ENCODE data around the gene XNDC1N.
"Not testable (repeated sequence)": the region's sequence is repeated elsewhere in the genome, so short reads cannot be mapped to it uniquely, and the experiment has no call there.

XNDC1N gene

DNA sequence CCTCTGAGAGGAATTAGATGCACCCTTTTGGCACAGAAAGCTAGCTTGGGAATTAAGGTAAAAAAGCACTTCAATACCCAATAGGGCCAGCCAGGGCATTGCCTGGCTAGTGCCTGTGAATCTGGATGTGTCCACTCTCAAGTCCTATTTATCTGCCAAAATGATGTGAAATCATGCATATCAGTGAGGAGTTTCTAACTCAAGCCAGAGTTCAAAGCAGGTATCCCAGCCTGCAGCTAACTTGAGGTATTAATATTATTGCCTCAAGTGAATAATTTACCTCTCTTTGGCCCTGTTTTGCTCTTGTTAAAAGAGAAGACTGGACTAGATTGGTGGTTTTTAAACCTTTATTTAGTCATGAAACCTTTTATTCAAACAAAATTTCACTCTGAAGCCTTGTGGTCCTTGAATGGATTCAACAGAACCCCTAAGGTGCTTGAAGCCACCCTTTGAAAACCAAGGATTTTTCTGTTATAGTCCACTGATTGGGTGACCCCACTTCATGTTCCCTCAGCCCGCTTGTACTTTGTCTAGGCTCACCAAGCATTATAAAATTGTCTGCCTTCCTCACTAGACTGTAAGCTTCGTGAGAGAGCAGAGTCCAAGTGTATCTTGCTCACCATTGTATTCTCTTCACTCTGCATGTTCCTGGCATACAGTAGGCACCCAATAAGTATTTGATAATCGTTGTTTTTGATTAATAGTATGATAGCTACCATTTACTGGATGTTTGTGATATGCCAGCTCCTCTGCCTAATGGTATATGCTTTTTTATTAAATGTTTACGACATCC is 4.9 kb upstream of the XNDC1N start:
- DNase-seq (ENCODE audit: insufficient read length, low spot score), result no peak
- FAIRE-seq, result no peak

DNA sequence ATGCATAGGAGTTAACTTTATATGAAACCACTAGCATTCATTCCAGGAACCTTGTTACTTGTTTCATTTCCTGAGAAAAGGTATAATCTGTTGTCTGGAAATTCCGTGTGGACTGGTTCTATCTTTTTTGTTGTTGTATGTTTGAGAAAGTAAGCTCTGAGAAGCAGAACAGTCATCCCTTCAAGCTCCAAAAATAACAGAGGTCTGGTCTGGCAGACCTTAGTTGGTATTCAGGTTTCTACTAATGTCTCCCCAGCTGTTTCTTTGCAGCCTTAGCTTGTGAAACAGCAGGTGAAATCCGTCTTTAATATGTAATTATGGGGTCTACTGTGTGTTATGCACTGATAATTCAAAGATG is 2.8 kb upstream of the XNDC1N start:
- FAIRE-seq (no peak), DNase-seq (ENCODE audit: insufficient read length, low spot score) (no peak)

GRCh38 chr11:71930556-71931244 is 2.3 kb upstream of the XNDC1N start:
- DNase-seq (ENCODE audit: insufficient read length, low spot score) (no peak), FAIRE-seq (no peak)

- no peak for FAIRE-seq
- DNase-seq (ENCODE audit: insufficient read length, low spot score), result no peak
Observed at GRCh38 chr11:71929491-71929890, 1.1 kb upstream of the XNDC1N start.

DNA sequence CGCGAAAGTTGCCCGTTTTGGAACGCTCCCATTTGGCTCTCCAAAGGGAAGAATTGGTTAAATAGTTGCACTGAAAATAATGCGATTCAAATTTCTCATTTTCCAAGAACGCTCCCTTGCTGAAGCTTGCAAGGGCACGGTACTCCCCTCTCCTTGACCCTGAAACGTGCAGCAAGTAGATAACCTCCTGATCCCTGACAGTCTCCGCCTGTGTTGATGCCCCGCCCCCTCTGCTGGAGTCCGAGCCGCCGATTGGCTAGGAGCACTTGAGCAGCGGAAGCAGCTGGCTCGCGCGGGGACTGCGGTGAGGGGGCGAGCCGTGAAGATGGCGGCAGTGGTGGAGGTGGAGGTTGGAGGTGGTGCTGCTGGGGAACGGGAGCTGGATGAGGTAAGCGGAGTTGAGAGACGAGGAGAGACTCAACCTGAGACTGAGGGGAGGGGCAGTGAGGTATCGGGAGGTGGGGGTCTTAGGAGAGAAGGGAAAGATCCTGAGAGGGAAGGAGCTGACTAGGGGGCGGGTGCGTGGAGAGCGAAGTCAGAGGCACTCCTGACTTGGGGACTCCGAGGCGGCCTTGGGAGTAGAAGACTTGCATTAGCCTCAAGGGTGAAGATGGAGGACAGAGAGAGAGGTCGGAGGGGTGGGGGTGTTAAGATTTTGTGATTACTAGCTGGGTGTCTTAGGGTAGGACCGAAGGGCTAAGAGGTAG is 496 bp upstream of the XNDC1N start, which contains the start of gene RNF121:
Gene RNF121 (plus strand): TSS at position 310 of the 707 bp plus-strand sequence. CDS start 16 bp downstream, at position 326.
- FAIRE-seq (peak; percentile 98), DNase-seq (ENCODE audit: insufficient read length, low spot score) (peak; percentile 97)

GRCh38 chr11:71917646-71918140 is 10.7 kb downstream of the XNDC1N start:
- DNase-seq (ENCODE audit: insufficient read length, low spot score) (no peak), FAIRE-seq (peak; percentile 28)

GRCh38 chr11:71914617-71915189 is 13.7 kb downstream of the XNDC1N start:
- DNase-seq (ENCODE audit: insufficient read length, low spot score) (no peak), FAIRE-seq (no peak)

DNA sequence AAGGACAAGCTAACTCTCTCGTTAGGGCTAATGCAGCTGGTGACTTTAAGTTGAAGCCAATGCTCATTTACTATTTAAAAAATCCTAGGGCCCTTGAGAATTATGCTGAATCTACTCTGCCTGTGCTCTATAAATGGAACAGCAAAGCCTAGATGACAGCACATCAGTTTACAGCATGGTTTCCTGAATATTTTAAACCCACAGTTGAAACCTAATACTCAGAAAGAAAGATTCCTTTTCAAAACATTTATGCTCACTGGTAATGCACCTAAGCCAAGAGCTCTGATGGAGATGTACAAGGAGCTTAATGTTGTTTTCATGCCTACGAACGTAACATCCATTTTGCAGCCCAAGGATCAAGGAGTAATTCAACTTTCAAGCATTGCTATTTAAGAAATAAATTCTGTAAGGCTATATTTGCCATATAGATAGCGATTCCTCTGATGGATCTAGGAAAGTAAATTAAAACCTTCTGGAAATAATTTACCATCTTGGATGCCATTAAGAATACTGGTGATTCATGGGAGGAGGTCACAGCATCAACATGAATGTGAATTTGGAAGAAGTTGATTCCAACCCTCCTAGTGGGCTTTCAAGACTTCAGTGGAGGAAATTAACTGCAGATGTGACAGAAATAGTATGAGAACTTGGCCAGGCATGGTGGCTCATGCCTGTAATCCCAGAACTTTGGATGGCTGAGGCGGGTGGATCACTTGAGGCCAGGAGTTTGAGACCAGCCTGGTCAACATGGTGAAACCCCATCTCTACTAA is 14.5 kb downstream of the XNDC1N start:
- DNase-seq (ENCODE audit: insufficient read length, low spot score), result no peak
- FAIRE-seq, result no peak

GRCh38 chr11:71911986-71912340 is 16.4 kb downstream of the XNDC1N start:
- not testable (repeated sequence) for DNase-seq (ENCODE audit: insufficient read length, low spot score); FAIRE-seq

DNA sequence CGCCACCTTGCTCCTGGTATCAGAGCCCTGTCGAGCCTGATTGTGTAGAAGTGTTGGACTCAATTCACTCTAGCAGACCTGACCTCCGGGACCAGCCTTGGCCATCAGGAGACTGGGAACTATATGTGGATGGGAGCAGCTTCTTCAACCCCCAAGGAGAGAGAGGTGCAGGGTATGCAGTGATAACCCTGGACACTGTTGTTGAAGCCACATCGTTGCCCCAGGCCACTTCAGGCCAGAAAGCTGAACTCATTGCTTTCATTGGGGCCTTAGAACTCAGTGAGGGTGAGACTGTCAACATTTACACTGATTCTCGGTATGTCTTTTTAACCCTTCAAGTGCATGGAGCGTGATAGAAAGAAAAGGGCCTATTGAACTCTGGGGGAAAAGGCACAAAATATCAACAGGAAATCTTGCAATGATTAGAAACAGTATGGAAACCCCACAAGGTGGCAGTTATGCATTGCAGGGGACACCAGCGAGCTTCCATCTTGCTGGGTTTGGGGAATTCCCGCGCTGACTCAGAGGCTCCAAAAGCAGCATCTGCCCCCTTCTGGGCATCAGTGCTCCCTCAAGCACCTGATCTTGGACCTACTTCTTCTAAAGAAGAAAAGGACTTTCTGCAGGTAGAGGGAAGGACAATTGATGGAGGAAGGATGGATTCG is 16.9 kb downstream of the XNDC1N start:
- not testable (repeated sequence) for DNase-seq (ENCODE audit: insufficient read length, low spot score); FAIRE-seq

DNA sequence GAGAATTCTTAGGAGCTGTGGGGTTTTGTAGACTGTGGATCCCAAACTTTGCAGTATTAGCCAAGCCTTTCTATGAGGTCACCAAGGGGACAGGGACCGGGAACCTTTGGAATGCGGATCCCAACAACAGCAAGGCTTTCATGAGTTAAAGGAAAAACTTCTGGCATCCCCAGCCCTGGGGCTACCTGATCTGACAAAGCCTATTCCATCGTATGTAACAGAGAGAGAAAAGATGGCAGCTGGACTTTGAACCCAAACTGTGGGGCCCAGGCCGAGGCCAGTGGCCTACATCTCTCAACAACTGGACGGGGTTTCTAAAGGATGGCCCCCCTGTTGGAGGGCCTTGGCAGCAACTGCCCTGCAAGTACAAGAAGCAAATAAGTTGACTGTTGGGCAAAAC is 17.6 kb downstream of the XNDC1N start:
- not testable (repeated sequence) for DNase-seq (ENCODE audit: insufficient read length, low spot score); FAIRE-seq

- FAIRE-seq (no peak), DNase-seq (ENCODE audit: insufficient read length, low spot score) (no peak)
Observed at GRCh38 chr11:71908218-71908617, 20.2 kb downstream of the XNDC1N start.

DNA sequence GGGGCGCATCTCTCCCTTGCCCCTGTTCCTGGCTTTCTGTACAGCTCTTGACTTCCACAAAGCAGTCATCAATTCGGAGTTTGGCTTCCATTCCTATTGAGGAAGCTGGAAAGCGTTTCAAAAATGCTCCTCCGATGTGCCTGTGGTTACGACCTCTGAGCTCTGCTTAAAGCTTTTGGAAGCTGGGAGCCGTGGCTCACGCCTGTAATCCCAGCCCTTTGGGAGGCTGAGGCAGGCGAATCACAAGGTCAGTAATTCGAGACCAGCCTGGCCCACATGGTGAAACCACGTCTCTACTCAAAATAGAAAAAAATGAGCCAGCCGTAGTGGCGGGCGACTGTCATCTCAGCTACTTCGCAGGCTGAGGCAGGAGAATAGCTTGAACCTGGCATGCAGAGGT is 27.3 kb downstream of the XNDC1N start:
- not testable (repeated sequence) for FAIRE-seq; DNase-seq (ENCODE audit: insufficient read length, low spot score)

DNA sequence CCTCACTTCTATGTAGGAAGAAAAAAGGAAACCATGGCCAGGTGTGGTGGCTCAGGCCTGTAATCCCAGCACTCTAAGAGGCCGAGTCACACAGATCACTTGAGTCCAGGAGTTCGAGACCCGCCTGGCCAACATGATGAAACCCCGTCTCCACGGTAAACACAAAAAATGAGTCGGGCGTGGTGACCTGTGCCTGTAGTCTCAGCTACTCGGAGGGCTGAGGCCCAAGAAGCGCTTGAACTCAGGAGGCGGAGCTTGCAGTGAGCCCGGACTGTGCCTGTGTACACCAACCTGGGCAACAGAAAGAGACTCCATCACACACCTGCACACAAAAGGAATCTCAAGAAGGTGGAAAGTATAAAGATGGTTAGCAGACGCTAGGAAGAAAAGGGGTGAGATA is 32.4 kb downstream of the XNDC1N start:
- no peak for DNase-seq (ENCODE audit: insufficient read length, low spot score)
- FAIRE-seq, result no peak

DNA sequence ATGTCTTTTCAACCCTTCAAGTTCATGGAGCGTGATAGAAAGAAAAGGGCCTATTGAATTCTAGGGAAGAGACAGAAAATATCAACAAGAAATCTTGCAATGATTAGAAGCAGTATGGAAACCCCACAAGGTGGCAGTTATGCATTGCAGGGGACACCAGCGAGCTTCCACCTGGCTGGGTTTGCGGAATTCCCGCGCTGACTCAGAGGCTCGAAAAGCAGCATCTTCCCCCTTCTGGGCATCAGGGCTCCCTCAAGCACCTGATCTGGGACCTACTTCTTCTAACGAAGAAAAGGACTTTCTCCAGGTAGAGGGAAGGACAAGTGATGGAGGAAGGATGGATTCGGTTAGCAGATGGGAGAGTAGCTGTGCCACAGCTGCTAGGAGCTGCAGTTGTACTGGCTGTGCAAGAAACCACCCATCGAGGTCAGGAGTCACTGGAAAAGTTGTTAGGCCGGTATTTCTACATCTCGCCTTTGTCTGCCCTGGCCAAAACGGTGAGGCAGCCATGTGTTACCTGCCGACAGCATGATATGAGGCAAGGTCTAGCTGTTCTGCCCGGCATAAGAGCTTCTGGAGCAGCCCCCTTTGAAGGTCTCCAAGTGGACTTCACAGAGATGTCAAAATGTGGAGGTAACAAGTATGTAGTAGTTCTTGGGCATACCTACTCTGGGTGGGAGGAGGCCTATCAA is 39.1 kb downstream of the XNDC1N start:
- not testable (repeated sequence) for FAIRE-seq; DNase-seq (ENCODE audit: insufficient read length, low spot score)

DNA sequence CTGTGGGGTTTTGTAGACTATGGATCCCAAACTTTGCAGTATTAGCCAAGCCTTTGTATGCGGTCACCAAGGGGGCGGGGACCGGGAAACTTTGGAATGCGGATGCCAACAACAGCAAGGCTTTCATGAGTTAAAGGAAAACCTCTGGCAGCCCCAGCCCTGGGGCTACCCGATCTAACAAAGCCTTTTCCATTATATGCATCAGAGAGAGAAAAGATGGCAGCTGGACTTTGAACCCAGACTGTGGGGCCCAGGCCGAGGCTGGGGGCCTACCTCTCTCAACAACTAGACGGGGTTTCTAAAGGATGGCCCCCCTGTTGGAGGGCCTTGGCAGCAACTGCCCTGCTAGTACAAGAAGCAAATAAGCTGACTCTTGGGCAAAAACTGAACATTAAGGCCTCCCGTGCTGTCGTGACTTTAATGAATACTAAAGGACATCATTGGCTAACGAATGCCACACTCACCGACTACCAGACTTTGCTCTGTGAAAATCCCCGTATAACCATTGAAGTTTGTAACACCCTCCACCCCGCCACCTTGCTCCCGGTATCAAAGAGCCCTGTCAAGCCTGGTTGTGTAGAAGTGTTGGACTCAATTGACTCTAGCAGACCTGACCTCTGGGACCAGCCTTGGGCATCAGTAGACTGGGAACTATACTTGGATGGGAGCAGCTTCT is 39.9 kb downstream of the XNDC1N start:
- FAIRE-seq; DNase-seq (ENCODE audit: insufficient read length, low spot score): not testable (repeated sequence)

DNA sequence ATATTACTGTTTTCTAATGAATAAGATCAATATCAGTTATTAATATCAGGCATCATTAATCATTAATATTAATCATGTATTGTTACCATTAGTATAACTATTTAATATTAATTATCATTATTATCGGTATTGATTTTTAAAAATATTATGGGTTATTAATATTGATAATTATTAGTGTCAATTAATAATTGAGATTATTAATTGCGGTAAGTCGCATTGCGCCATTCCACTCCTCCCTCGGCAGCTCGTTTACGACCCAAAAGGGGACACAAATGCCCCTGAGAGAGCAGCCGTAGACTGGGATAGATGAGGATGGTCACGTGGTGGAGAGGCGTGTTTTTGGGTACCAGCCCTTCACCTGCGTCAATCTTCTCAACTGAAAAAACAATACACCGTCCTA is 42.6 kb downstream of the XNDC1N start:
- not testable (repeated sequence) for FAIRE-seq; DNase-seq (ENCODE audit: insufficient read length, low spot score)

Data from HTR-8/SVneo (cell line).